HepG2 (cell line): ENCODE data around the gene ARPC3. TPM values are rescaled to one million over a fixed set of nuclear protein-coding genes. Genes with fewer than 3 reads are reported as not detected.

Experiments
- BHLHE40 ChIP-seq: IDR thresholded peaks from 2 replicates; pipeline ENCODE4 v1.6.1; 2011; ENCODE audit warnings: low read length, improper control_type of control experiment
- DDIT3 ChIP-seq: sonication (generic); formaldehyde crosslinking; IDR thresholded peaks from 2 replicates; pipeline ENCODE4 v1.4.0; 2020; ENCODE audit warnings: mild to moderate bottlenecking, missing genetic modification reagents
- ELF4 ChIP-seq: sonication (generic); formaldehyde crosslinking; IDR thresholded peaks from 2 replicates; pipeline ENCODE4 v1.5.0; 2020; ENCODE audit warnings: missing genetic modification reagents, mild to moderate bottlenecking, moderate library complexity, borderline replicate concordance
- FOXA3 ChIP-seq: IDR thresholded peaks from 2 replicates; pipeline ENCODE4 v1.6.1; 2016; ENCODE audit warnings: missing genetic modification reagents, missing compliant biosample characterization
- HINFP ChIP-seq: sonication (generic); formaldehyde crosslinking; IDR thresholded peaks from 2 replicates; pipeline ENCODE4 v1.4.0; 2020; ENCODE audit warnings: low read depth, mild to moderate bottlenecking, missing genetic modification reagents
- HOXA5 ChIP-seq: sonication (generic); formaldehyde crosslinking; IDR thresholded peaks from 2 replicates; pipeline ENCODE4 v1.4.0; 2020; ENCODE audit warnings: missing genetic modification reagents
- MEIS2 ChIP-seq: sonication (generic); formaldehyde crosslinking; IDR thresholded peaks from 2 replicates; pipeline ENCODE4 v1.9.0; 2021; ENCODE audit warnings: mild to moderate bottlenecking, missing genetic modification reagents
- REXO4 ChIP-seq: sonication (generic); formaldehyde crosslinking; IDR thresholded peaks from 2 replicates; pipeline ENCODE4 v1.8.0; 2022; ENCODE audit warnings: missing genetic modification reagents, mild to moderate bottlenecking, borderline replicate concordance
- SNAPC5 ChIP-seq: sonication (generic); formaldehyde crosslinking; IDR thresholded peaks from 2 replicates; pipeline ENCODE4 v1.8.1; 2023; ENCODE audit warnings: mild to moderate bottlenecking, missing genetic modification reagents, borderline replicate concordance
- TEAD3 ChIP-seq: optimal IDR thresholded peaks from 2 replicates; pipeline ENCODE3; 2016; ENCODE audit warnings: borderline replicate concordance
- ZBTB14 ChIP-seq: sonication (generic); formaldehyde crosslinking; IDR thresholded peaks from 2 replicates; pipeline ENCODE4 v1.4.0; 2020; ENCODE audit warnings: missing genetic modification reagents
- ZBTB42 ChIP-seq: sonication (generic); formaldehyde crosslinking; IDR thresholded peaks from 2 replicates; pipeline ENCODE4 v1.5.0; 2020; ENCODE audit warnings: mild to moderate bottlenecking, missing genetic modification reagents
- ZEB1 ChIP-seq: IDR thresholded peaks from 2 replicates; pipeline ENCODE4 v1.6.1; 2012; ENCODE audit warnings: mild to moderate bottlenecking, low read depth, inconsistent platforms; ENCODE audit not compliant: insufficient replicate concordance
- ZKSCAN8 ChIP-seq: IDR thresholded peaks from 2 replicates; pipeline ENCODE4 v1.6.1; 2016; ENCODE audit warnings: borderline replicate concordance, missing genetic modification reagents, missing compliant biosample characterization
- ZNF24 ChIP-seq: fragments of 450-650 bp; IDR thresholded peaks from 2 replicates; pipeline ENCODE4 v1.6.1; 2017; ENCODE audit warnings: antibody characterized with exemption, mild to moderate bottlenecking
- ZNF275 ChIP-seq: sonication (generic); formaldehyde crosslinking; IDR thresholded peaks from 2 replicates; pipeline ENCODE4 v1.8.0; 2022; ENCODE audit warnings: missing genetic modification reagents, mild to moderate bottlenecking, inconsistent platforms, borderline replicate concordance
- ZNF598 ChIP-seq: sonication (generic); formaldehyde crosslinking; IDR thresholded peaks from 2 replicates; pipeline ENCODE4 v1.5.1; 2020; ENCODE audit warnings: mild to moderate bottlenecking, missing genetic modification reagents, borderline replicate concordance
- ZNF670 ChIP-seq: sonication (generic); formaldehyde crosslinking; IDR thresholded peaks from 2 replicates; pipeline ENCODE4 v1.8.0; 2022; ENCODE audit warnings: mild to moderate bottlenecking, missing genetic modification reagents, borderline replicate concordance
- ZNF674 ChIP-seq: sonication (generic); formaldehyde crosslinking; IDR thresholded peaks from 2 replicates; pipeline ENCODE4 v1.5.0; 2020; ENCODE audit warnings: low read depth, mild to moderate bottlenecking, missing genetic modification reagents
- ZSCAN22 ChIP-seq: sonication (generic); formaldehyde crosslinking; IDR thresholded peaks from 2 replicates; pipeline ENCODE4 v1.4.0; 2020; ENCODE audit warnings: mild to moderate bottlenecking, missing genetic modification reagents
- ZSCAN5A ChIP-seq: sonication (generic); formaldehyde crosslinking; IDR thresholded peaks from 2 replicates; pipeline ENCODE4 v1.8.0; 2022; ENCODE audit warnings: mild to moderate bottlenecking, missing genetic modification reagents, borderline replicate concordance
- ZUFSP ChIP-seq: sonication (generic); formaldehyde crosslinking; IDR thresholded peaks from 2 replicates; pipeline ENCODE4 v1.9.0; 2021; ENCODE audit warnings: missing genetic modification reagents, mild to moderate bottlenecking, borderline replicate concordance
- polyA plus RNA-seq, 8 experiments: library from polyadenylated mRNA; depleted of rRNA in 3 of 8; stranded (reverse) in 7 of 8; unstranded in 1 of 8; fragments of >200 nt; fragmentation: Illumina TruSeq in 4 of 8; extraction: Trizol in 4 of 8; gene quantifications; 2 replicates each; pipeline versions ENCODE4 v1.2.1 to v1.2.3, GENCODE V29; 2011 to 2016; ENCODE audit warnings: low read depth in 4 of 8, missing spikeins in 1 of 8, mixed read lengths in 1 of 8; ENCODE audit not compliant: insufficient read depth in 1 of 8
- total RNA-seq, 5 experiments: library from RNA; depleted of rRNA; stranded (reverse); fragments of >200 nt; fragmentation: Illumina TruSeq; extraction: Trizol; gene quantifications; 2 replicates each; pipeline ENCODE4 v1.2.3, GENCODE V29; 2016; ENCODE audit warnings: low read depth in 1 of 5

Gene ARPC3
- total and polyA plus RNA-seq, 2 of the 13 experiments (the other 11 are each of a cell fraction or from before 2014, with no cell fraction given): 32.7 to 234 TPM

GRCh38 chr12:110403976-110404682 is 46.0 kb downstream of the ARPC3 start (continued):
- TF ChIP-seq ZNF275 (CRISPR knock-in tag) (no peak), ELF4 (0 out of 2 replicates have a peak, but pooled peaks have one; percentile 10), FOXA3 (CRISPR knock-in tag) (no peak), SNAPC5 (CRISPR knock-in tag) (no peak), HOXA5 (CRISPR knock-in tag) (no peak), ZNF670 (0 out of 2 replicates have a peak, but pooled peaks have one; percentile 44), BHLHE40 (no peak), ZNF674 (CRISPR knock-in tag) (no peak), ZUFSP (CRISPR knock-in tag) (no peak), ZEB1 (no peak), REXO4 (CRISPR knock-in tag) (no peak), ZNF598 (CRISPR knock-in tag) (no peak), ZKSCAN8 (CRISPR knock-in tag) (no peak), ZNF24 (no peak), MEIS2 (no peak), ZSCAN5A (CRISPR knock-in tag) (no peak), TEAD3 (CRISPR knock-in tag) (peak; percentile 29), ZBTB42 (CRISPR knock-in tag) (no peak), DDIT3 (CRISPR knock-in tag) (no peak), ZBTB14 (CRISPR knock-in tag) (no peak), HINFP (CRISPR knock-in tag) (no peak), ZSCAN22 (no peak)
